RWPE1 (cell line): Measurements from ENCODE around the gene SCAMP1.

ENCODE experiments used
- CTCF ChIA-PET: fragments of 350-600 bp; sonication (Branson Sonifier 250); formaldehyde crosslinking; extraction: SDS; loops from one replicate; lab custom pipeline; 2021; lab: Yijun Ruan, JAX
- POLR2A ChIA-PET: fragments of 400-600 bp; formaldehyde crosslinking; extraction: SDS; loops from one replicate; lab custom pipeline; 2020; ENCODE audit warnings: antibody characterized with exemption; ENCODE audit not compliant: low non-redundant PET; lab: Yijun Ruan, JAX
- DNase-seq: peaks from one replicate; pipeline ENCODE4 v3.0.0; 2012; ENCODE audit warnings: low spot score
- H3K27ac ChIP-seq: fragments of 450-650 bp; 2 replicates; pipeline ENCODE4 v1.5.1; 2017
- CTCF ChIP-seq: fragments of 450-650 bp; conservative IDR thresholded peaks from 2 replicates; pipeline ENCODE4 v1.5.1; 2017; ENCODE audit warnings: low read depth, mild to moderate bottlenecking

The SCAMP1 gene

GRCh38 chr5:78523314-78524193 lies 163.1 kb downstream of the SCAMP1 start:
- no peak for DNase-seq
- ChIA-PET CTCF (interaction anchor here (0.6 kb wide), 1 partner anchor 54 kb away, joined by 4 read pairs; no protein-coding TSS in a partner anchor), POLR2A (no interaction called here)
- no peak for TF ChIP-seq CTCF
- peak overlapping the region; percentile 19 for H3K27ac ChIP-seq

GRCh38 chr5:78526049-78526525 lies 165.7 kb downstream of the SCAMP1 start:
- peak; percentile 55 for DNase-seq

GRCh38 chr5:78527054-78527859 lies 166.8 kb downstream of the SCAMP1 start:
- no peak overlapping the region for H3K27ac ChIP-seq
- POLR2A ChIA-PET: no interaction called here
- CTCF ChIA-PET: interaction anchor here (0.6 to 1.3 kb wide), 2 partner anchors 10 to 105 kb away, joined by 5 to 11 read pairs; no protein-coding TSS in a partner anchor
- TF ChIP-seq CTCF: no peak
- DNase-seq: peak; percentile 85

More at GRCh38 chr5:78526049-78526525, 165.7 kb downstream of the SCAMP1 start:
- POLR2A ChIA-PET: no interaction called here
- H3K27ac ChIP-seq: peak overlapping the region; percentile 84
- TF ChIP-seq CTCF: no peak
- CTCF ChIA-PET: no interaction called here

- CTCF ChIA-PET: interaction anchor here (1.3 kb wide), 1 partner anchor 9 kb away, joined by 11 read pairs; no protein-coding TSS in a partner anchor
Measured at GRCh38 chr5:78527925-78528324, 167.5 kb downstream of the SCAMP1 start.

More at GRCh38 chr5:78527925-78528324, 167.5 kb downstream of the SCAMP1 start:
- POLR2A ChIA-PET: no interaction called here
- DNase-seq: no peak
- peak overlapping the region; percentile 73 for H3K27ac ChIP-seq
- no peak for TF ChIP-seq CTCF
